ENCODE measurements around the gene PRSS27. TPM values are rescaled to one million over a fixed set of nuclear protein-coding genes. Genes with fewer than 3 reads are reported as not detected.

The PRSS27 gene
- total RNA-seq, 1 donor from 2014 or later = 1.3 TPM

DNA sequence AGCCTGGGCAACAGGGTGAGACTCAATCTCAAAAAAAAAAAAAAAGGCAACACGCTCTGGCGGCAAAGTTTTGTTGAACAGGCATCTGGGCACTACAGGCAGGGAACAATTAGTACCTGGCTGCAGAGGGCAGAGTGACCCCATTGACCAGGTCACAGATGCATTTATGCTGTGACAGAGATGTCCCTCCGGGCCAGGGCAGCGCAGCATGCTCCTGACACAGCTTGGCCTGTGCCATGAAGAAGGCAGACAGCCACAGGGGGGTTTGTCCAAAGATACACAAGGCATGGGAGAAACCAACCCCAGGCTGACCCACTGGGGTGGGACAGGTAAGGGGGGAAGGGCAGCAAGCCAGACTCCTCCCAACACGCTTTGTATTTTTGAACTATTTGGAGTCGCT lies 24.7 kb upstream of the PRSS27 start:
- no peak overlapping the region for H3K4me3 ChIP-seq (ENCODE audit: low read depth, low read length)
- FAIRE-seq (no peak), DNase-seq (ENCODE audit: low read depth) (no peak)
- no peak for TF ChIP-seq CTCF (IDR thresholded peaks at IDR 0.05; ENCODE audit: insufficient read depth, low read length, severe bottlenecking)
- H3K27me3 ChIP-seq (ENCODE audit: control insufficient read depth, insufficient read depth, low read length) = no peaks in the 10 kb centered on the region
- H3K36me3 ChIP-seq (ENCODE audit: control insufficient read depth, insufficient read depth, low read length) = no peaks in the 10 kb centered on the region

- no peak for FAIRE-seq
- no peak overlapping the region for H3K4me3 ChIP-seq (ENCODE audit: low read depth, low read length)
These were observed 23.2 kb upstream of the PRSS27 start for GRCh38 chr16:2743007-2743810.

DNA sequence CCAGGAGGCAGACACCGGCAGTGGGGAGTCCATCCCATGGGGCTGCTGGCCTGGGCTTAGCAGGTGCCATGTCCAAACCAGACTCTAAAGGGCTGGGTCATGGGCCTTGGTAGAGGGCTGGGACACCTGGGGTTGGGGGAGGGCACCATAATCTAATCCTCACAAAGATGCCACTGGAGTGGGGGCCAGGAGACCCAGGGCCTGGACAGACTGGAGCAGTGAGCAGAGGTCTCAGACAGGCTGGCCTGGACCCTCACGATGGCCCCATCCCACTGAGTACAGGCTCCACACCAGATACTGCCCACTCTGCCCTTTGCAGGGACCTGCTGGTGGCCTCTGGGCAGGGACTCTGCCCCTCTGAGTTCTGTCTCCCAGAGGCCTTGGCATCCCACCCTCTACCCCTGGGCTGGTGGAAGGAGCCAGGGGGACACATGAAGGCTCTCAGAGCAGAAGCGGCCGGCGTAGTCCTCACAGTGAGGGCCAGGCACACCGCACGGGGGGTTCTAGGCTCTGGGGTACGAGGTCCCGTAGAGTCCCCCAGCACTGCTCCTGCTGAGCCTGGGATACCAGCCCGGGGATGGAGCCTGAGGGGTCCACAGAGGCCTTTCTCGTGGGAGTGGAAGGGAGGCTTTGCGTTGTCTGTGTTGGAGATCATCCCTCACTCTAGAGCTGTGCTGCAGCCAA lies 22.4 kb upstream of the PRSS27 start:
- TF ChIP-seq CTCF (IDR thresholded peaks at IDR 0.05; ENCODE audit: insufficient read depth, low read length, severe bottlenecking) = no peak
- Histone ChIP-seq H3K27me3 (ENCODE audit: control insufficient read depth, insufficient read depth, low read length) (no peaks in the 10 kb centered on the region), H3K4me3 (ENCODE audit: low read depth, low read length) (no peak overlapping the region), H3K36me3 (ENCODE audit: control insufficient read depth, insufficient read depth, low read length) (no peaks in the 10 kb centered on the region)
- FAIRE-seq (no peak), DNase-seq (ENCODE audit: low read depth) (no peak)

More at GRCh38 chr16:2743007-2743810, 23.2 kb upstream of the PRSS27 start:
- no peak for DNase-seq (ENCODE audit: low read depth)
- no peaks in the 10 kb centered on the region for H3K36me3 ChIP-seq (ENCODE audit: control insufficient read depth, insufficient read depth, low read length)
- H3K27me3 ChIP-seq (ENCODE audit: control insufficient read depth, insufficient read depth, low read length) = no peaks in the 10 kb centered on the region
- no peak for TF ChIP-seq CTCF (IDR thresholded peaks at IDR 0.05; ENCODE audit: insufficient read depth, low read length, severe bottlenecking)

DNA sequence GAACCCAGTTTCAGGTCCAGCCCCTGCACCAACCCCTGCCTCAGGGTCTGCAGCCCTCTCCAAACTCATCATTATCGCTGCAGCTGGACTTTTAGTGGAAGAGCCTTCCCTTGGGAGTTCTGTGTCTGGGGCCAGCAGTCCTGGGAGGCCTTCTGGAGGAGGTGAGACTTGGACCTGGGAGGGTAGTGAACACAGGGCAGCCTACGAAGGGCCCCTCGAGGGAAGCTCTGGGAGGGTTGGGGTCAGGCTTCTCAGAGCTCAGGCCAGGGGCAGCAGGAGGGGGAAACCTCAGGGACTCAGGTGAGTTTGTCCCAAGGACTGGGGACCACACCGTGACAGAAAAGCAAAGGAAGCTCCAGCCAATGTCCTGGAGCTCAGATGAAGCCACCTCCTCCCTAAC lies 21.1 kb upstream of the PRSS27 start:
- FAIRE-seq = no peak
- DNase-seq (ENCODE audit: low read depth) = no peak
- no peak for TF ChIP-seq CTCF (IDR thresholded peaks at IDR 0.05; ENCODE audit: insufficient read depth, low read length, severe bottlenecking)

DNA sequence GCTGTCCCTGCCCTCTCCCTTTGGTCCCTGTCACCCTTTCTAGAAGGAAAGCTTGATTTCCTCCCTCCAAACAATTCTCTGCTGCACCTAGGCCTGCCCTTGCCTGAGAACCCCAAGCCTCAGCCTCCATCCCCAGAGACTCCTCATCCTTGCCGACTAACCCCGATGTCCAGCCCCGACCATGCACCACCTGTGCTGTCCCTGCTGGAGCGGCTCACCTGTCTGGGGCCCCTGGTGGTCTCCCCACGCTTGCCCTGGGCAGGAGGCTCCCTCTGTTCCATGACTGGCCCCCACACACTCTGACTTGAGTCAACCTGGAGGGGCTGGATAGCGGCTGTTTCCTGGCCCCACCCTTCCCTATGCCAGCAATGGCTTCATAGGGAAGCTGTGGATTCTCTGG lies 20.5 kb upstream of the PRSS27 start:
- TF ChIP-seq CTCF (IDR thresholded peaks at IDR 0.05; ENCODE audit: insufficient read depth, low read length, severe bottlenecking) = no peak
- FAIRE-seq (no peak), DNase-seq (ENCODE audit: low read depth) (no peak)
- Histone ChIP-seq H3K36me3 (ENCODE audit: control insufficient read depth, insufficient read depth, low read length) (no peaks in the 10 kb centered on the region), H3K27me3 (ENCODE audit: control insufficient read depth, insufficient read depth, low read length) (no peaks in the 10 kb centered on the region), H3K4me3 (ENCODE audit: low read depth, low read length) (no peak overlapping the region)

More for the DNA sequence above, 21.1 kb upstream of the PRSS27 start:
- Histone ChIP-seq H3K4me3 (ENCODE audit: low read depth, low read length) (no peak overlapping the region), H3K36me3 (ENCODE audit: control insufficient read depth, insufficient read depth, low read length) (no peaks in the 10 kb centered on the region), H3K27me3 (ENCODE audit: control insufficient read depth, insufficient read depth, low read length) (no peaks in the 10 kb centered on the region)
